Loucy (cell line): ENCODE measurements around the gene EFCAB8.

Experiments
- EZH2phosphoT487 ChIP-seq: fragments of 200-600 bp; IDR thresholded peaks from 2 replicates; pipeline ENCODE4 v1.6.1; 2018; ENCODE audit warnings: antibody characterized with exemption, mild to moderate bottlenecking, moderate library complexity, borderline replicate concordance
- TF ChIP-seq, protein P1 (sequence below): fragments of 200-600 bp; sonication (generic); conservative IDR thresholded peaks from 2 replicates; pipeline ENCODE4 v1.5.1; 2014; ENCODE audit warnings: mild to moderate bottlenecking, antibody characterized with exemption, low read length

DNA sequence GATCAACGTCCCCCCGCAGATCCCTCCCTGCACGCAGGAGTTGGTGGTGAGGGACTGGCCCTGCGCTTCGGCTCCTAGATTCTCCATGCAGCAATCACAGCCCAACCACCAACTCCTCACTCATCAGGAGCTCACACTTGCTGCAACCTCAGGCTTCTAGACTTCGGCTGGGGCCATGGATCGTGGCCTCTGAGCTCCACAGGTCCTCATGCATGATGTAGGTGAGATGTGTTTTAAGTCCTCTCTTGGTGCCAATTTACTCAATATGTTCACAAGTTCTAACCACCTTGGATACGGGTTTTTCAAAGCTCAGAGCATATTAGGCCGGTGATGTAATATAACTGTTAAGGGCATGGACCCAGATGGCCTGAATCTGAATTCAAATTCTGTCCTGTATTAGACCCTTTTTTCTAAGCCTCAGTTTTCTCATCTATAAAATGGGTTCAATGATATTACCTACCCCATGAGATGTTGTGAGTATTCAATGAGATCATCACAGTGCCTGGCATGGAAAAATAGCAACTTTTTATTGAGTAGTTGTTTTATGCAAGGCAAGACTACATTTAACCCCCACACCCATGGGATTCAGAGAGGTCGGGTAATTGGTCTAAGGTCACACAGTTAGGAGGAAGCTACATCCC lies 114.5 kb downstream of the EFCAB8 start:
- TF ChIP-seq, protein P1, sequence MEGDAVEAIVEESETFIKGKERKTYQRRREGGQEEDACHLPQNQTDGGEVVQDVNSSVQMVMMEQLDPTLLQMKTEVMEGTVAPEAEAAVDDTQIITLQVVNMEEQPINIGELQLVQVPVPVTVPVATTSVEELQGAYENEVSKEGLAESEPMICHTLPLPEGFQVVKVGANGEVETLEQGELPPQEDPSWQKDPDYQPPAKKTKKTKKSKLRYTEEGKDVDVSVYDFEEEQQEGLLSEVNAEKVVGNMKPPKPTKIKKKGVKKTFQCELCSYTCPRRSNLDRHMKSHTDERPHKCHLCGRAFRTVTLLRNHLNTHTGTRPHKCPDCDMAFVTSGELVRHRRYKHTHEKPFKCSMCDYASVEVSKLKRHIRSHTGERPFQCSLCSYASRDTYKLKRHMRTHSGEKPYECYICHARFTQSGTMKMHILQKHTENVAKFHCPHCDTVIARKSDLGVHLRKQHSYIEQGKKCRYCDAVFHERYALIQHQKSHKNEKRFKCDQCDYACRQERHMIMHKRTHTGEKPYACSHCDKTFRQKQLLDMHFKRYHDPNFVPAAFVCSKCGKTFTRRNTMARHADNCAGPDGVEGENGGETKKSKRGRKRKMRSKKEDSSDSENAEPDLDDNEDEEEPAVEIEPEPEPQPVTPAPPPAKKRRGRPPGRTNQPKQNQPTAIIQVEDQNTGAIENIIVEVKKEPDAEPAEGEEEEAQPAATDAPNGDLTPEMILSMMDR, result no peak
- no peak for TF ChIP-seq EZH2phosphoT487
